HL-60 (cell line): ENCODE data around the gene FAM171A1.
"Not testable (repeated sequence)": the region's sequence is repeated elsewhere in the genome, so short reads cannot be mapped to it uniquely, and the experiment has no call there.

Experiments used
- DNase-seq, 2 experiments: peaks; one replicate each; pipeline ENCODE4 v3.0.0-alpha.2; 2010 to 2020; ENCODE audit warnings: low read depth in 1 of 2, low spot score in 1 of 2
- H3K27ac ChIP-seq: fragments of 250-450 bp; sonication (Bioruptor Pico); replicated peaks from 2 replicates; pipeline ENCODE4 v1.5.1; 2020; ENCODE audit warnings: mild to moderate bottlenecking, moderate library complexity
- H3K27me3 ChIP-seq: fragments of 250-450 bp; sonication (Bioruptor Pico); 2 replicates; pipeline ENCODE4 v1.5.1; 2021; ENCODE audit warnings: mild to moderate bottlenecking, moderate library complexity; ENCODE audit not compliant: insufficient read depth, poor library complexity, severe bottlenecking
- H3K4me3 ChIP-seq: replicated peaks from 2 replicates; pipeline ENCODE4 v1.5.1; 2011; ENCODE audit warnings: mild to moderate bottlenecking, control low read depth, low read length; ENCODE audit not compliant: insufficient read depth
- GABPA ChIP-seq: IDR thresholded peaks from 2 replicates; pipeline ENCODE4 v1.6.1; 2012; ENCODE audit warnings: low read depth
- POLR2AphosphoS5 ChIP-seq: IDR thresholded peaks from 2 replicates; pipeline ENCODE4 v1.6.1; 2012; ENCODE audit warnings: low read depth
- SPI1 ChIP-seq: IDR thresholded peaks from 2 replicates; pipeline ENCODE4 v1.6.1; 2012; ENCODE audit warnings: low read depth, mild to moderate bottlenecking, borderline replicate concordance
- TF ChIP-seq, protein P1 (sequence below): IDR thresholded peaks from 2 replicates; pipeline ENCODE4 v1.6.1; 2012; ENCODE audit warnings: low read depth; ENCODE audit not compliant: insufficient replicate concordance
- TF ChIP-seq, protein P2 (sequence below): IDR thresholded peaks from one replicate; pipeline ENCODE4 v1.5.1; 2011; ENCODE audit warnings: low read length, control low read depth, inconsistent platforms; ENCODE audit not compliant: insufficient read depth

The FAM171A1 gene

GRCh38 chr10:15280462-15280861 is 90.6 kb downstream of the FAM171A1 start:
- TF ChIP-seq, protein P1, sequence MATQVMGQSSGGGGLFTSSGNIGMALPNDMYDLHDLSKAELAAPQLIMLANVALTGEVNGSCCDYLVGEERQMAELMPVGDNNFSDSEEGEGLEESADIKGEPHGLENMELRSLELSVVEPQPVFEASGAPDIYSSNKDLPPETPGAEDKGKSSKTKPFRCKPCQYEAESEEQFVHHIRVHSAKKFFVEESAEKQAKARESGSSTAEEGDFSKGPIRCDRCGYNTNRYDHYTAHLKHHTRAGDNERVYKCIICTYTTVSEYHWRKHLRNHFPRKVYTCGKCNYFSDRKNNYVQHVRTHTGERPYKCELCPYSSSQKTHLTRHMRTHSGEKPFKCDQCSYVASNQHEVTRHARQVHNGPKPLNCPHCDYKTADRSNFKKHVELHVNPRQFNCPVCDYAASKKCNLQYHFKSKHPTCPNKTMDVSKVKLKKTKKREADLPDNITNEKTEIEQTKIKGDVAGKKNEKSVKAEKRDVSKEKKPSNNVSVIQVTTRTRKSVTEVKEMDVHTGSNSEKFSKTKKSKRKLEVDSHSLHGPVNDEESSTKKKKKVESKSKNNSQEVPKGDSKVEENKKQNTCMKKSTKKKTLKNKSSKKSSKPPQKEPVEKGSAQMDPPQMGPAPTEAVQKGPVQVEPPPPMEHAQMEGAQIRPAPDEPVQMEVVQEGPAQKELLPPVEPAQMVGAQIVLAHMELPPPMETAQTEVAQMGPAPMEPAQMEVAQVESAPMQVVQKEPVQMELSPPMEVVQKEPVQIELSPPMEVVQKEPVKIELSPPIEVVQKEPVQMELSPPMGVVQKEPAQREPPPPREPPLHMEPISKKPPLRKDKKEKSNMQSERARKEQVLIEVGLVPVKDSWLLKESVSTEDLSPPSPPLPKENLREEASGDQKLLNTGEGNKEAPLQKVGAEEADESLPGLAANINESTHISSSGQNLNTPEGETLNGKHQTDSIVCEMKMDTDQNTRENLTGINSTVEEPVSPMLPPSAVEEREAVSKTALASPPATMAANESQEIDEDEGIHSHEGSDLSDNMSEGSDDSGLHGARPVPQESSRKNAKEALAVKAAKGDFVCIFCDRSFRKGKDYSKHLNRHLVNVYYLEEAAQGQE = no peak
- TF ChIP-seq POLR2AphosphoS5 (no peak), GABPA (no peak), SPI1 (no peak)
- TF ChIP-seq, protein P2, sequence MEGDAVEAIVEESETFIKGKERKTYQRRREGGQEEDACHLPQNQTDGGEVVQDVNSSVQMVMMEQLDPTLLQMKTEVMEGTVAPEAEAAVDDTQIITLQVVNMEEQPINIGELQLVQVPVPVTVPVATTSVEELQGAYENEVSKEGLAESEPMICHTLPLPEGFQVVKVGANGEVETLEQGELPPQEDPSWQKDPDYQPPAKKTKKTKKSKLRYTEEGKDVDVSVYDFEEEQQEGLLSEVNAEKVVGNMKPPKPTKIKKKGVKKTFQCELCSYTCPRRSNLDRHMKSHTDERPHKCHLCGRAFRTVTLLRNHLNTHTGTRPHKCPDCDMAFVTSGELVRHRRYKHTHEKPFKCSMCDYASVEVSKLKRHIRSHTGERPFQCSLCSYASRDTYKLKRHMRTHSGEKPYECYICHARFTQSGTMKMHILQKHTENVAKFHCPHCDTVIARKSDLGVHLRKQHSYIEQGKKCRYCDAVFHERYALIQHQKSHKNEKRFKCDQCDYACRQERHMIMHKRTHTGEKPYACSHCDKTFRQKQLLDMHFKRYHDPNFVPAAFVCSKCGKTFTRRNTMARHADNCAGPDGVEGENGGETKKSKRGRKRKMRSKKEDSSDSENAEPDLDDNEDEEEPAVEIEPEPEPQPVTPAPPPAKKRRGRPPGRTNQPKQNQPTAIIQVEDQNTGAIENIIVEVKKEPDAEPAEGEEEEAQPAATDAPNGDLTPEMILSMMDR = no peak
- no peak overlapping the region for H3K4me3 ChIP-seq
- no peak overlapping the region for H3K27ac ChIP-seq
- H3K27me3 ChIP-seq = no peaks in the 10 kb centered on the region
- DNase-seq = no peak

DNA sequence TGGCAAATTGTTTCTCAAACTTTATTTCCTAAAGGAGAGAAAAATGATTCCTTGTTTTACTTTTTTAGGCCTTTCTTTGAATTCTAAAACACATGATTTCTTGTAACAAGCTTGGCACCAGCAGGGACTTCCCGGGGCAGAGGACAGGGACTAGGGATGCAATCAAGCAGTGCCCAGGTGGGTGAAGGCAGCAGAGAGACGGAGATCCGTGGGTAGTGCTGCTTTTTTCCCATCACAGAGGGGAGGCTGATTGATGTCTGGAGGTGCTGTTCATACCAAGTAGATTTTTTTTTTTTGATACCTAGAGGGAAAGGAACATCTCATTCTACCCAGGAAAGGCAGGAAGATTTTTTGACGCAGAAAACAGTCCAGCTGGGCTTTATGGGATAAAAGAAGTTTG is 91.9 kb downstream of the FAM171A1 start:
- TF ChIP-seq SPI1 = no peak
- TF ChIP-seq POLR2AphosphoS5 = no peak
- TF ChIP-seq GABPA = no peak
- TF ChIP-seq, protein P2 = no peak
- TF ChIP-seq, protein P1 = no peak
- no peak overlapping the region for H3K27ac ChIP-seq

DNA sequence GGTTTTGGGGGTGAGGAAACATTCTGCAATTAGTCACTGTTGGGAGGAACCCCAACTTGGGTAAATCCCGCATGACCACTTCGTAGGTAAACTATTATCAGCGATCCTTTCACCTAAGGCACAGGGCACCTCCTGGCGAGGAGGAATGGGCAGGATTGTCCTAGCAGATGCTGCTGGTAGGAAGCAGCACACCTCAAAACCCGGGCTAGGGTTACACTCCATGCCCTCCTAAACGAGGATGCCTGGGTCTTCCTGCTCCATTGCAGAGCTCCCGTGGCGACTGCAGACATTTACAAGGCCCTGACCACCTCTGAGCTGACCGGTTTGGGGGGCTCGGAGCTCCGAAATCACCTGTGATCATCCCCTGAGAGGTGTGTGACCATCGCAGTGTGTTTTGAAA is 92.3 kb downstream of the FAM171A1 start:
- H3K27ac ChIP-seq = no peak overlapping the region
- TF ChIP-seq, protein P1 = no peak
- no peak for TF ChIP-seq SPI1
- no peak for TF ChIP-seq POLR2AphosphoS5
- TF ChIP-seq GABPA = no peak
- TF ChIP-seq, protein P2 = no peak
- no peaks in the 10 kb centered on the region for H3K27me3 ChIP-seq
- no peak overlapping the region for H3K4me3 ChIP-seq
- DNase-seq = no peak

More for the DNA sequence above, 91.9 kb downstream of the FAM171A1 start:
- no peaks in the 10 kb centered on the region for H3K27me3 ChIP-seq
- no peak overlapping the region for H3K4me3 ChIP-seq
- DNase-seq = no peak

DNA sequence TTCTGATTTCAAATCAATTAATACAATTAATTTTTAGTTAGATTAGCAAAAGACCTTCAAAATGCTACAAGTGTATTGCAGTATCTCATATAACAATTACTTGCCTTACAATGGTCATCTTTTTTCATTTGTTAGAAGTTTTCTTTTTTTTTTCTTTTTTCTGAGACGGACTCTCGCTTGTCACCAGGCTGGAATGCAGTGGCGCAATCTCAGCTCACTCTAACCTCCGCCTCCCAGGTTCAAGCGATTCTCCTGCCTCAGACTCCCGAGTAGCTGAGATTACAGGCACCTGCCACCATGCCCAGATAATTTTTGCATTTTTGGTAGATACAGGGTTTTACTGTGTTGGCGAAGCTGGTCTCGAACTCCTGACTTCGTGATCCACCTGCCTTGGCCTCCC is 95.0 kb downstream of the FAM171A1 start:
- not testable (repeated sequence) for DNase-seq, H3K27me3 ChIP-seq, H3K4me3 ChIP-seq, H3K27ac ChIP-seq

DNA sequence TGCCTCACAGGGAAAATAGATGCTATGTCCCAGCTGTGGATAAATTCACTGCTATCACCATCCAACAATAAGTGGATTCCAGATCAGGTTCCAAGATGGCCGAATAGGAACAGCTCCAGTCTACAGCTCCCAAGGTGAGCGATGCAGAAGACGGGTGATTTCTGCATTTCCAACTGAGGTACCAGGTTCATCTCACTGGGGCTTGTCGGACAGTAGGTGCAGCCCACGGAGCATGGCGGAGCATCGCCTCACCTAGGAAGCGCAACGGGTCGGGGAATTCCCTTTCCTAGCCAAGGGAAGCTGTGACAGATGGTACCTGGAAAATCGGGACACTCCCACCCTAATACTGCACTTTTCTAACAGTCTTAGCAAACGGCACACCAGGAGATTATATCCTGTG is 101.3 kb downstream of the FAM171A1 start:
- H3K27ac ChIP-seq, H3K4me3 ChIP-seq, H3K27me3 ChIP-seq, DNase-seq: not testable (repeated sequence)
